Natural killer cell (primary cell): ENCODE results near the gene TSEN54. TPM values are rescaled to one million over a fixed set of nuclear protein-coding genes. Genes with fewer than 3 reads are reported as not detected.

Experiments
- ATAC-seq, 3 donors: fragments of 150-1000 bp in 2 of 3; fragments of 200-7000 bp in 1 of 3; cut with Tn5 transposase; 1 replicate in 1 of 3; 2 replicates in 2 of 3; pipeline ENCODE4 v1.10.0; 2021; ENCODE audit warnings: mild to moderate bottlenecking in 2 of 3, moderate library complexity in 2 of 3
- DNase-seq, 2 donors: peaks; one replicate each; pipeline versions ENCODE4 v3.0.0 to v3.0.0-alpha.2; 2013 to 2021; ENCODE audit warnings: mixed read lengths in 1 of 2
- H3K27ac ChIP-seq: one replicate; pipeline ENCODE4 v1.5.1; 2013; ENCODE audit warnings: mild to moderate bottlenecking, low read length
- H3K27me3 ChIP-seq: one replicate; pipeline ENCODE4 v1.6.1; 2013; ENCODE audit warnings: low read length; ENCODE audit not compliant: control insufficient read depth, insufficient read depth
- H3K36me3 ChIP-seq: one replicate; pipeline ENCODE4 v1.6.1; 2013; ENCODE audit warnings: low read length; ENCODE audit not compliant: control insufficient read depth, insufficient read depth
- H3K4me1 ChIP-seq: one replicate; pipeline ENCODE4 v1.6.1; 2013; ENCODE audit warnings: low read length; ENCODE audit not compliant: control insufficient read depth, insufficient read depth
- H3K4me3 ChIP-seq: one replicate; pipeline ENCODE4 v1.5.1; 2013; ENCODE audit warnings: low read length
- H3K9me3 ChIP-seq: one replicate; pipeline ENCODE4 v1.6.1; 2013; ENCODE audit warnings: low read length; ENCODE audit not compliant: control insufficient read depth, insufficient read depth
- H3K27ac Mint-ChIP-seq, 2 donors: one replicate each; pipeline ENCODE4 v1.8.0; 2022; ENCODE audit warnings: mild to moderate bottlenecking in 2 of 2, mixed read lengths in 2 of 2, moderate library complexity in 1 of 2
- H3K27me3 Mint-ChIP-seq, 2 donors: one replicate each; pipeline ENCODE4 v1.8.0; 2022; ENCODE audit warnings: low read depth in 2 of 2, mixed read lengths in 2 of 2
- H3K36me3 Mint-ChIP-seq: one replicate; pipeline ENCODE4 v1.8.0; 2022; ENCODE audit warnings: mixed read lengths
- H3K4me1 Mint-ChIP-seq, 2 donors: one replicate each; pipeline ENCODE4 v1.8.0; 2022; ENCODE audit warnings: mixed read lengths in 2 of 2
- H3K4me3 Mint-ChIP-seq: one replicate; pipeline ENCODE4 v1.8.0; 2022; ENCODE audit warnings: mild to moderate bottlenecking, moderate library complexity, mixed read lengths
- H3K9me3 Mint-ChIP-seq, 2 donors: one replicate each; pipeline ENCODE4 v1.8.0; 2022; ENCODE audit warnings: mixed read lengths in 2 of 2
- WGBS: methylation state at CpG from one replicate; pipeline ENCODE4 v1.1.7; 2013; ENCODE audit warnings: missing lambda C conversion rate; ENCODE audit not compliant: insufficient coverage; 5-methylcytosine and 5-hydroxymethylcytosine counted together
- intact Hi-C: fragments of 100-400 bp; cut with micrococcal nuclease; formaldehyde crosslinking; loops from one replicate; pipeline ENCODE4 v1.14.2; 2022
- total RNA-seq, 4 donors: library from RNA; stranded (reverse); fragments of 120-200 nt in 1 of 4; gene quantifications; one replicate each; pipeline versions ENCODE4 v1.2.3 to v1.2.4, GENCODE V29; 2013 to 2022
- TF ChIP-seq, protein P1 (sequence below): fragments of 200-600 bp; IDR thresholded peaks from one replicate; pipeline ENCODE4 v1.8.0; 2022; ENCODE audit warnings: antibody characterized with exemption

Gene TSEN54
- total RNA-seq, 3 donors from 2014 or later (not counting 1 experiment from before 2014, with no cell fraction given), result 180 to 224 (median 186) TPM

DNA sequence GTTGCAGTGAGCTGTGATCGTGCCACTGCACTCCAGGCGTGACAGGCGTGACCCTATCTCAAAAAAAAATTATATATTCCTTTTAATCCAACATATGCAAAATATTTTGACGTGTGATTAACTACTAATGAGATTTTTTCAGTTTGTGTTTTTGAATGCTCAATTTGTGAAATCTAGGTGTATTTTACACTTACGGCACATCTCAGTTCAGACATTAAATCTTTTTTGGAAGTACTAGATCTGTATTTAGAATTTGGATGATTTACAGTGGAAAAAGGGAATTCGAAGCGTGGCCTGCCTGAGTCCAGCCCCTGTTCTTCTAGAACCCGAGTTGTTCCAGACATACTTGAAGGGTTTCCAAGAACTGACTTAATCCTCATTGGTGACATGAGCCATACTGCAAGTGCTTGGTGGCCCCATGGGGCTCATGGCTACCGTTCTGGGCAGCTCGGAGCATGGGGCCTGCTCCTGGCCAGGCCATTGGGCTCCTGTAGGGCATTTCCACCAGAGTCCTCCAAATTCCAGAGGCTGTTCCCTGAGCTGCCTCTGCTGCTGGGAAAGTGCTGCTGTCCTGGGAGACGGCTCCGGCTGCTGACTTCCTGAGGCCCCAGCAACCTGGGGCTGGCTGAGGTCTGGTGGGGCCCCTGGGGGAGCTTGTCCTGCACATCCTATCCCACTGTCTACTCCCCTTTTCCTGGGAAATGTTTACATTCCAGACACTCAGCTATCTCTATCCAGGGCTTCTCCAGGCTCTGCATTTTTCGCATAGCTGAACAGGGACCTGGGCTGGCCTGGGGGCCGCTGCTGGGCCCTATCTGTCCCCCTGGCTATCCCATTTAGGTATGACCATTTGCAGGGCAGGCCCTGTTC, 36.3 kb downstream of the TSEN54 start:
- peaks cover 29% of the 10 kb centered on the region for H3K4me1 ChIP-seq
- H3K36me3 Mint-ChIP-seq, result no peaks in the 10 kb centered on the region
- peaks cover 2% of the 10 kb centered on the region for H3K36me3 ChIP-seq
- no peaks in the 10 kb centered on the region for H3K27me3 ChIP-seq
- no peaks in the 10 kb centered on the region for H3K9me3 ChIP-seq
- peak overlapping the region; percentile 38 to 66 for H3K27ac Mint-ChIP-seq
- ATAC-seq (no peak), DNase-seq (no peak)
- no peak overlapping the region for H3K4me3 ChIP-seq
- no peak overlapping the region for H3K27ac ChIP-seq
- H3K4me3 Mint-ChIP-seq, result no peak overlapping the region
- H3K4me1 Mint-ChIP-seq, result peaks cover 13 to 25% of the 10 kb centered on the region in 2 donors
- TF ChIP-seq, protein P1, sequence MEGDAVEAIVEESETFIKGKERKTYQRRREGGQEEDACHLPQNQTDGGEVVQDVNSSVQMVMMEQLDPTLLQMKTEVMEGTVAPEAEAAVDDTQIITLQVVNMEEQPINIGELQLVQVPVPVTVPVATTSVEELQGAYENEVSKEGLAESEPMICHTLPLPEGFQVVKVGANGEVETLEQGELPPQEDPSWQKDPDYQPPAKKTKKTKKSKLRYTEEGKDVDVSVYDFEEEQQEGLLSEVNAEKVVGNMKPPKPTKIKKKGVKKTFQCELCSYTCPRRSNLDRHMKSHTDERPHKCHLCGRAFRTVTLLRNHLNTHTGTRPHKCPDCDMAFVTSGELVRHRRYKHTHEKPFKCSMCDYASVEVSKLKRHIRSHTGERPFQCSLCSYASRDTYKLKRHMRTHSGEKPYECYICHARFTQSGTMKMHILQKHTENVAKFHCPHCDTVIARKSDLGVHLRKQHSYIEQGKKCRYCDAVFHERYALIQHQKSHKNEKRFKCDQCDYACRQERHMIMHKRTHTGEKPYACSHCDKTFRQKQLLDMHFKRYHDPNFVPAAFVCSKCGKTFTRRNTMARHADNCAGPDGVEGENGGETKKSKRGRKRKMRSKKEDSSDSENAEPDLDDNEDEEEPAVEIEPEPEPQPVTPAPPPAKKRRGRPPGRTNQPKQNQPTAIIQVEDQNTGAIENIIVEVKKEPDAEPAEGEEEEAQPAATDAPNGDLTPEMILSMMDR, result no peak
- H3K9me3 Mint-ChIP-seq, result no peaks in the 10 kb centered on the region
- WGBS, result 95% methylated on average over 12 of the region's 14 CpGs
- H3K27me3 Mint-ChIP-seq, result no peaks in the 10 kb centered on the region
- intact Hi-C loops, result no loop called here

DNA sequence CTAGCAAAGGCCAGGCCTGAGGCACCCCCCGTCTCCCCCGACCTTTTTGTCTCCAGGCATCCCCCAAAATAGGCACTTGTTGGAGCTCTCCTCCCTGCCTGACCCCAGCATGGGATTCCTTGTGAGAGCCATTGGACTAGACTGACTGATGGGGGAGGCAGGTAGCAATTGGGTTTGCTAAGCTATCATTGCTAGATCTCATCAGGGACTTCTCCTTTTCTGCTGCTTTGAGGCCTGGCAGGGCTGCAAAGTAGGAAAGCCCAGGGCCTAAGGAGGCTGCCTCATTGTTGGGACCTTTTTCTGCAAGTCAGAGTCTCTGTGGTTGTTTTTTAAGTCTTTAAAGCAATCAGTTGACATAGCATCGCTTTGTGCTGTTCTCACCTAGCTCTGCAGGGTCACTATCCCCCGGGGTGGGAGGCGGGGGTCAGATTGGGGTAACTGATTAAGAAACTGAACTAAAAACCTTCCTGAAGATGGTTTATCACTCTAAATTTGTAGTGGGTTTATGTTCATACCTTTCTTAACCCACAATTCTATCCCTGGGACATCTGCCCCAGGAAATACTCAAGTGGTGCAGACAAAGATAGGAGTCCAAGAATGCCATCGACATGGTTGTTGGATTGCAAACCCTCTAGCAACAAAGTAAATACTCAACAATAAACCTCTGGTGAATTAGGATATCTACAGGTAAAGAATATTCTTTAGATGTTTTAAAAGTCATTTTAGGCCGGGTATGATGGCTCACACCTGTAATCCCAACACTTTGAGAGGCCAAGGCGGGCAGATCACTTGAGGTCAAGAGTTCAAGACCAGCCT, 37.2 kb downstream of the TSEN54 start:
- WGBS, result 73% methylated on average over 7 of the region's 8 CpGs
- no peak for ATAC-seq
- peaks cover 25% of the 10 kb centered on the region for H3K4me1 ChIP-seq
- Mint-ChIP-seq H3K36me3 (no peaks in the 10 kb centered on the region), H3K9me3 (no peaks in the 10 kb centered on the region), H3K27ac (peak overlapping the region; percentile 38 to 66), H3K4me1 (peaks cover 10 to 22% of the 10 kb centered on the region in 2 donors), H3K4me3 (no peak overlapping the region), H3K27me3 (no peaks in the 10 kb centered on the region)
- H3K27me3 ChIP-seq, result no peaks in the 10 kb centered on the region
- H3K9me3 ChIP-seq, result no peaks in the 10 kb centered on the region
- DNase-seq, result no peak
- TF ChIP-seq, protein P1, result no peak
- no peak overlapping the region for H3K27ac ChIP-seq
- peaks cover 5% of the 10 kb centered on the region for H3K36me3 ChIP-seq
- intact Hi-C loops, result no loop called here
- H3K4me3 ChIP-seq, result no peak overlapping the region

DNA sequence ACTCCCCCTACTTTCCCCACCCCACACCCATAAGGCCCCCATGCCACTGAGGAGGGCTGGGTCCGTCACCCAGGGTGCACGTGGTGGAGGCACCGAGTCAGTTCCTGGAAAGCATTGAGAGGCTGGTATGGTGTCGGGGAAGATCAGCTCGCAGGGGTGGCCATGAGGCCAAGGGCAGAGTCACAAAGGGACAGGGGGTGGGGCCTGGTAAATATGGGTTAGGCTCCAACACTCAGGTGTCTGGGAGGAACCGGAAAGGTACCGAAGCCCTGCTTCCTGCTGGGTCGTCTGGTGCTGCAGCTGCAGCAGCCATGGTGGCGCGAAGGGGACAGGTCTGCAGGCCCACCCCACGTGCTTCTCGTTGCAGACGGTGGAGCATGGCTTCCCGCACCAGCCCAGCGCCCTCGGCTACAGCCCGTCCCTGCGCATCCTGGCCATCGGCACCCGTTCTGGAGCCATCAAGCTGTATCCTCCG, 39.4 kb downstream of the TSEN54 start:
- 89% methylated on average over 21 of the region's 21 CpGs for WGBS
- H3K4me1 ChIP-seq, result peaks cover 8% of the 10 kb centered on the region
- intact Hi-C loops, result no loop called here
- H3K27me3 ChIP-seq, result no peaks in the 10 kb centered on the region
- H3K4me3 Mint-ChIP-seq, result no peak overlapping the region
- H3K27ac Mint-ChIP-seq, result no peak overlapping the region
- TF ChIP-seq, protein P1, result no peak
- no peak overlapping the region for H3K4me3 ChIP-seq
- H3K36me3 Mint-ChIP-seq, result no peaks in the 10 kb centered on the region
- no peak overlapping the region for H3K27ac ChIP-seq
- peaks cover 10 to 17% of the 10 kb centered on the region in 2 donors for H3K4me1 Mint-ChIP-seq
- H3K9me3 ChIP-seq, result no peaks in the 10 kb centered on the region
- no peaks in the 10 kb centered on the region for H3K9me3 Mint-ChIP-seq
- ATAC-seq (no peak), DNase-seq (no peak)
- H3K36me3 ChIP-seq, result peaks cover 14% of the 10 kb centered on the region
- H3K27me3 Mint-ChIP-seq, result no peaks in the 10 kb centered on the region
